HG03439 (cell line): ENCODE results near the gene MMP14.
"Not testable (repeated sequence)": the region's sequence is repeated elsewhere in the genome, so short reads cannot be mapped to it uniquely, and the experiment has no call there.

ENCODE experiments used
- ATAC-seq: cut with Tn5 transposase; IDR thresholded peaks from one replicate; pipeline ENCODE4 v1.9.1; 2021; ENCODE audit warnings: mild to moderate bottlenecking, moderate library complexity; ENCODE audit not compliant: unreplicated experiment

Gene MMP14

DNA sequence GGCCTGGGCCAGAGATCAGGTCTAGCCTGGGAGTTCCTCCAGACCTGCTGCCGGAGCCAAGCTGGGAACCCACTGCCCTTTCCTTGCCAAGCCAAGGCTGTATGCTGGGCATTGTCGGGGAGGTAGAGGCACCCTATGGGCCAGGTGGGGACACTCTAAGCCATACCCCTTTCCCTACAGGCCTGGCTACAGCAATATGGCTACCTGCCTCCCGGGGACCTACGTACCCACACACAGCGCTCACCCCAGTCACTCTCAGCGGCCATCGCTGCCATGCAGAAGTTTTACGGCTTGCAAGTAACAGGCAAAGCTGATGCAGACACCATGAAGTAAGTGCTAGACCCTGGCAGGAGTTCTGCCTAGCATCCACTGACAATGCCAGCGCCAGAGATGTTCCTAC, 4.9 kb downstream of the MMP14 start:
- no peak for ATAC-seq

DNA sequence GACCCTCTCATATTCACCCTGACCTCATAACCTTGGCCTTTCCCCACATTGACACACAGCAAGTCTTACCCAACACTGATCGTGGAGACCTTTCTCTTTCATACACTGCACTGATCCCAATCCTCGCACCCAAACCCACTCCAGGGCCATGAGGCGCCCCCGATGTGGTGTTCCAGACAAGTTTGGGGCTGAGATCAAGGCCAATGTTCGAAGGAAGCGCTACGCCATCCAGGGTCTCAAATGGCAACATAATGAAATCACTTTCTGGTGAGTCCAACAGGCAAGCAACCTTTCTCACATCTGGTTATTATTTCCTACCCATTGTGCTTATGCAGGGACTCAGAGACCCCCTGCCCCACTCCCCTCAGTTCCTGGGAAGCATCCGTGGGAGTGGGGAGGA, 5.4 kb downstream of the MMP14 start:
- ATAC-seq, result no peak

DNA sequence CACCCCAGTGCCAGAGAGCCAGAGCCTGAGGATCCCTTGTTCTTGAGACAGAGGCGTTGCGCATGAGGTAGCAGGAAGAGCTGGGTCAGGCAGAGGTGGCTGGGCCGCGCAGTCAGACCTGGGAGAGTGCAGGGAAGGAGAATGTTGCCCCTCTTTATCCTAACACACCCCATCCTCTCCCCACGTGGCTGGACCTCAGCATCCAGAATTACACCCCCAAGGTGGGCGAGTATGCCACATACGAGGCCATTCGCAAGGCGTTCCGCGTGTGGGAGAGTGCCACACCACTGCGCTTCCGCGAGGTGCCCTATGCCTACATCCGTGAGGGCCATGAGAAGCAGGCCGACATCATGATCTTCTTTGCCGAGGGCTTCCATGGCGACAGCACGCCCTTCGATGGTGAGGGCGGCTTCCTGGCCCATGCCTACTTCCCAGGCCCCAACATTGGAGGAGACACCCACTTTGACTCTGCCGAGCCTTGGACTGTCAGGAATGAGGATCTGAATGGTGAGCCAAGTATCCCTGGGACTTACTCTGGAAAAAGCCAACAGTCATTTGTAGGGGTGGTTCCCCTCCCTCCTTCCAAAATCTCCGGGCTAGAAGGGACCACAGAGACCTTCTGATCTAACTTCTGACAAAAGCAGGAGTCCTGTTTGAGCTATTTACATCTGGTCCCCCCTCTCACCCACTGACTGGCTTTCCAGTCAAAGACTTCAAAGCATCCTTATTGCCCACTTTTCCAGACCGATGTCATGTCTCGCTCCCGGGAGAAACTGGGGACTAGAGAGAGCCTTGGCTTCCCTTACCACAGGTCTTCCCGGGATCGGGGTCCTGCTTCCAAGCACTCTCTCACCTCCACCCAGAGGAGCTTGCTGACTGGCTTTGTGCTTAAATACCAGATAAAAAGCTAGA, 6.1 kb downstream of the MMP14 start:
- ATAC-seq, result no peak

DNA sequence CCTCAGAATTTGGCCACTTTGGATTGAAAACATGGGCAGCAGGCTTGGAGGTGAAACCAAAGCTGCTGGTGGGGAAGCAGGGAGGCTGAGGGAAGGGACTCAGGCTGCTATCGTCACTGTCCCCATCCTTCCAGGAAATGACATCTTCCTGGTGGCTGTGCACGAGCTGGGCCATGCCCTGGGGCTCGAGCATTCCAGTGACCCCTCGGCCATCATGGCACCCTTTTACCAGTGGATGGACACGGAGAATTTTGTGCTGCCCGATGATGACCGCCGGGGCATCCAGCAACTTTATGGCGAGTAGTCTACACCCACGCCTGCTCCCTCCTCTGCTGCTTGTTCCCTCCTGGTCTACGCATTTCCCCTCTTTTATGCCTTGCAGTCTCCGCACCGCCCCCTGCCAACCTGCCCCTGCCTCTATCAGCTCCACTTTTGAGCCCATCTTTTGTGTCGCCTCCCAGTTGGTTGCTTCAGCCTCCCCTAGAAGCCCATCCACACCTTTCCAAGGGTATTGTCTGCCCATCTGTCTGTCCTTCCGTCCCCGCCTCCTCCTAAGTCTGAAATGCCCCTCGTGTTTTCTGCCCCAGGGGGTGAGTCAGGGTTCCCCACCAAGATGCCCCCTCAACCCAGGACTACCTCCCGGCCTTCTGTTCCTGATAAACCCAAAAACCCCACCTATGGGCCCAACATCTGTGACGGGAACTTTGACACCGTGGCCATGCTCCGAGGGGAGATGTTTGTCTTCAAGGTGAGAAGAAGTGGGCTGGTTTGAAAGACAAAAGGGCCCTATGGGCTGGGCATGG, 6.9 kb downstream of the MMP14 start:
- ATAC-seq, result no peak

GRCh38 chr14:22844221-22845102, 8.1 kb downstream of the MMP14 start:
- ATAC-seq, result no peak

DNA sequence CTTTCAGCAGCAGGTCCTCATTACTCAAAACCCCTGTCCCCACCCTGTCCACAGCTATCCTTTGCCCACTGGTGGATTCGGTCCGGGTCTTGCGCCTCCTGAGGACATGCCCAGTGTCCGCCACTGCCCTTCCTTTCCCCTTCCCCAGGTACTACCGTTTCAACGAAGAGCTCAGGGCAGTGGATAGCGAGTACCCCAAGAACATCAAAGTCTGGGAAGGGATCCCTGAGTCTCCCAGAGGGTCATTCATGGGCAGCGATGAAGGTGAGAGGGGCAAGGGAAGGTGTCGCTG, 8.7 kb downstream of the MMP14 start:
- ATAC-seq, result no peak

DNA sequence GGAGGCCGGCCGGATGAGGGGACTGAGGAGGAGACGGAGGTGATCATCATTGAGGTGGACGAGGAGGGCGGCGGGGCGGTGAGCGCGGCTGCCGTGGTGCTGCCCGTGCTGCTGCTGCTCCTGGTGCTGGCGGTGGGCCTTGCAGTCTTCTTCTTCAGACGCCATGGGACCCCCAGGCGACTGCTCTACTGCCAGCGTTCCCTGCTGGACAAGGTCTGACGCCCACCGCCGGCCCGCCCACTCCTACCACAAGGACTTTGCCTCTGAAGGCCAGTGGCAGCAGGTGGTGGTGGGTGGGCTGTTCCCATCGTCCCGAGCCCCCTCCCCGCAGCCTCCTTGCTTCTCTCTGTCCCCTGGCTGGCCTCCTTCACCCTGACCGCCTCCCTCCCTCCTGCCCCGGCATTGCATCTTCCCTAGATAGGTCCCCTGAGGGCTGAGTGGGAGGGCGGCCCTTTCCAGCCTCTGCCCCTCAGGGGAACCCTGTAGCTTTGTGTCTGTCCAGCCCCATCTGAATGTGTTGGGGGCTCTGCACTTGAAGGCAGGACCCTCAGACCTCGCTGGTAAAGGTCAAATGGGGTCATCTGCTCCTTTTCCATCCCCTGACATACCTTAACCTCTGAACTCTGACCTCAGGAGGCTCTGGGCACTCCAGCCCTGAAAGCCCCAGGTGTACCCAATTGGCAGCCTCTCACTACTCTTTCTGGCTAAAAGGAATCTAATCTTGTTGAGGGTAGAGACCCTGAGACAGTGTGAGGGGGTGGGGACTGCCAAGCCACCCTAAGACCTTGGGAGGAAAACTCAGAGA, 9.6 kb downstream of the MMP14 start:
- ATAC-seq, result no peak

DNA sequence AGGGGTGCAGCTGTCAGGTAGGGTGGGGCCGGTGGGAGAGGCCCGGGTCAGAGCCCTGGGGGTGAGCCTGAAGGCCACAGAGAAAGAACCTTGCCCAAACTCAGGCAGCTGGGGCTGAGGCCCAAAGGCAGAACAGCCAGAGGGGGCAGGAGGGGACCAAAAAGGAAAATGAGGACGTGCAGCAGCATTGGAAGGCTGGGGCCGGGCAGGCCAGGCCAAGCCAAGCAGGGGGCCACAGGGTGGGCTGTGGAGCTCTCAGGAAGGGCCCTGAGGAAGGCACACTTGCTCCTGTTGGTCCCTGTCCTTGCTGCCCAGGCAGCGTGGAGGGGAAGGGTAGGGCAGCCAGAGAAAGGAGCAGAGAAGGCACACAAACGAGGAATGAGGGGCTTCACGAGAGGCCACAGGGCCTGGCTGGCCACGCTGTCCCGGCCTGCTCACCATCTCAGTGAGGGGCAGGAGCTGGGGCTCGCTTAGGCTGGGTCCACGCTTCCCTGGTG, 10.5 kb downstream of the MMP14 start:
- ATAC-seq, result no peak

GRCh38 chr14:22847661-22848341, 11.4 kb downstream of the MMP14 start:
- no peak for ATAC-seq

GRCh38 chr14:22848351-22849164, 12.2 kb downstream of the MMP14 start:
- ATAC-seq, result no peak

DNA sequence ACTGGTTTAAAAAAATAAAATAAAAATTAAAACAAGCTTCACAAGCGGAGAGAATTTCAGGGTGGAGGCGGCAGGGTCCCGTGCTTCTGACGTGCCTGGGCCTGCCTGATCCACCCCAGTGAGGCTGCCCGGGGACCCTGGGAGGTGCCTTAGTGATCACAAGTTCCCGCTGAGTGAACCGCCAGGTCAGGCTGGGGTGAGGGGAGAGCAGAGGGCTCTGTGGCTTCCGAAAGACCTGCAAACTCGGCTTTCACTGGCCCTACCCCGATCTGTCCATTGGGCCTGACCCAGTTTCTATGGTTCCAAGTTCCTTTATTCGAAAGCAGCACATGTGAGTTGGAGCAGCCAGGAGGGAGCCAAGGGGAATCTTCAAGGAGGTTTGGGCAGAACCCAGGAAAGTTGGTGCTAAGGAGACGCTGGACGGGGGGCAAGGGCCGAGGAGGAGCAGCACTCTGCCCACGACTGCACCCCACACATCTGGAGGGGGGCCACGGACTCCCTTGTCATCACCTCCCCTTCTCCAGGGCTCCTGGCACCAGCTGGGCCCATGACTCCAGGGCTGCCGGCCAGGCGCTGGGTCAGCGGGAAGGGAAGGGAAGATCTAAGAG, 12.9 kb downstream of the MMP14 start:
- ATAC-seq, result no peak

GRCh38 chr14:22850944-22851764, 14.8 kb downstream of the MMP14 start:
- ATAC-seq, result no peak

DNA sequence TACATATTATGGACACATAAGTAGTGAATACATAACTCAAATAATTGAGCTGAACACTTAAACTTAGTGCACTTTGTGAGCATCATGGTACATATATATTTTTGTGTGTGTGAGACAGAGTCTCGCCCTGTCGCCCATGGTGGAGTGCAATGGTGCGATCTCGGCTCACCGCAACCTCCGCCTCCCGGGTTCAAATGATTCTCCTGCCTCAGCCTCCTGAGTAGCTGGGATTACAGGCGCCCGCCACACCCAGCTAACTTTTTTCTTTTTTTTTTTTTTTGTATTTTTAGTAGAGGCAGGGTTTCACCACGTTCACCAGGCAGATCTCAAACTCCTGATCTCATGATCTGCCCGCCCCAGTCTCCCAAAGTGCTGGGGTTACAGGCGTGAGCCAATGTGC, 15.8 kb downstream of the MMP14 start:
- ATAC-seq, result not testable (repeated sequence)

DNA sequence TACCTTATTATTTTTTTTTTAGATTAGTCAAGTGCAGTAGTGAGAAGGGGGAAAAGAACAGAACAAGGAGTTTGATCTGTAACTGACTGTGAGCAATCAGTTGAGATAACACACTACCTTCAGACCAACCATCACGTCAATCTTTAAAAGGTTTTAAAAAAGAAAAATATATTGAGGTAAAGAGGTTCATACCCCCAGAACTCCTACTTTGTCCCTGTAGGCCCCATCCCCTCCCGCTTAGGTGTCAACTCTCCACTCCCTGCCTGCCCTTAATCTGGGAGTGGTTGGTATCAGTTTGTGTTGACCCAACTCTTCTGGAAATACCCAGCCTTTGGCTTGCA, 16.2 kb downstream of the MMP14 start:
- no peak for ATAC-seq

GRCh38 chr14:22852940-22853767, 16.8 kb downstream of the MMP14 start:
- ATAC-seq, result no peak

GRCh38 chr14:22854296-22854695, 17.9 kb downstream of the MMP14 start:
- ATAC-seq, result not testable (repeated sequence)
